ENCODE measurements around the gene EXOSC5.

The EXOSC5 gene

GRCh38 chr19:41341669-41342490 lies 55.3 kb downstream of the EXOSC5 start:
- no peak for DNase-seq

GRCh38 chr19:41339936-41340335 lies 57.2 kb downstream of the EXOSC5 start:
- DNase-seq = no peak
